ENCODE data around the gene KCNH5.

KCNH5 gene

GRCh38 chr14:63032641-63033040 lies 12.6 kb downstream of the KCNH5 start:
- ChIA-PET POLR2A (ENCODE audit: low non-redundant PET) (no interaction called here), CTCF (interaction anchor here (0.6 kb wide), 1 partner anchor 518 kb away, joined by 4 read pairs; no protein-coding TSS in a partner anchor)
- no peak overlapping the region for H3K27ac ChIP-seq
- no peak for TF ChIP-seq CTCF (conservative IDR thresholded peaks at IDR 0.05; ENCODE audit: low read depth)
- no peak for DNase-seq (ENCODE audit: low spot score)

- CTCF ChIA-PET, result interaction anchor here (0.6 kb wide), 1 partner anchor 518 kb away, joined by 4 read pairs; no protein-coding TSS in a partner anchor
- TF ChIP-seq CTCF (conservative IDR thresholded peaks at IDR 0.05; ENCODE audit: low read depth), result no peak
- no peak for DNase-seq (ENCODE audit: low spot score)
- POLR2A ChIA-PET (ENCODE audit: low non-redundant PET), result no interaction called here
- H3K27ac ChIP-seq, result no peak overlapping the region
These were observed 13.2 kb downstream of the KCNH5 start for GRCh38 chr14:63032076-63032475.

- TF ChIP-seq CTCF (conservative IDR thresholded peaks at IDR 0.05; ENCODE audit: low read depth), result no peak
- H3K27ac ChIP-seq, result no peak overlapping the region
- POLR2A ChIA-PET (ENCODE audit: low non-redundant PET), result no interaction called here
- CTCF ChIA-PET, result no interaction called here
- no peak for DNase-seq (ENCODE audit: low spot score)
These were observed 15.1 kb downstream of the KCNH5 start for GRCh38 chr14:63030113-63030512.

GRCh38 chr14:63027719-63028118 lies 17.5 kb downstream of the KCNH5 start:
- ChIA-PET POLR2A (ENCODE audit: low non-redundant PET) (no interaction called here), CTCF (no interaction called here)
- DNase-seq (ENCODE audit: low spot score), result no peak
- H3K27ac ChIP-seq, result no peak overlapping the region
- no peak for TF ChIP-seq CTCF (conservative IDR thresholded peaks at IDR 0.05; ENCODE audit: low read depth)

GRCh38 chr14:63026491-63026890 lies 18.8 kb downstream of the KCNH5 start:
- CTCF ChIA-PET, result no interaction called here
- DNase-seq (ENCODE audit: low spot score), result no peak

GRCh38 chr14:63014621-63015020 lies 30.6 kb downstream of the KCNH5 start:
- no peak overlapping the region for H3K27ac ChIP-seq
- POLR2A ChIA-PET (ENCODE audit: low non-redundant PET), result no interaction called here
- CTCF ChIA-PET, result no interaction called here
- no peak for TF ChIP-seq CTCF (conservative IDR thresholded peaks at IDR 0.05; ENCODE audit: low read depth)
- no peak for DNase-seq (ENCODE audit: low spot score)

More at GRCh38 chr14:63026491-63026890, 18.8 kb downstream of the KCNH5 start:
- H3K27ac ChIP-seq, result no peak overlapping the region
- POLR2A ChIA-PET (ENCODE audit: low non-redundant PET), result no interaction called here
- TF ChIP-seq CTCF (conservative IDR thresholded peaks at IDR 0.05; ENCODE audit: low read depth), result no peak

- no peak for DNase-seq (ENCODE audit: low spot score)
- ChIA-PET CTCF (no interaction called here), POLR2A (ENCODE audit: low non-redundant PET) (no interaction called here)
- H3K27ac ChIP-seq, result no peak overlapping the region
- no peak for TF ChIP-seq CTCF (conservative IDR thresholded peaks at IDR 0.05; ENCODE audit: low read depth)
These were observed 33.1 kb downstream of the KCNH5 start for GRCh38 chr14:63012171-63012570.
